Endothelial cell of umbilical vein (primary cell): Measurements from ENCODE around the gene C1orf122. TPM values are rescaled to one million over a fixed set of nuclear protein-coding genes. Genes with fewer than 3 reads are reported as not detected.

Source experiments
- BruUV-seq: library from RNA; stranded (reverse); fragments of 400-500 nt; replicated peaks from 2 replicates; lab custom pipeline; 2021; lab: Mats Ljungman, UMichigan
- CTCF ChIA-PET: fragments of 300-600, 350-600 bp; sonication (Branson Sonifier 250); formaldehyde crosslinking; loops from one replicate; lab custom pipeline; 2021; ENCODE audit warnings: antibody characterized with exemption, inconsistent platforms; lab: Charles Lee
- POLR2A ChIA-PET: fragments of 300-600, 350-600 bp; sonication (Branson Sonifier 250); formaldehyde crosslinking; loops from one replicate; lab custom pipeline; 2021; ENCODE audit warnings: antibody characterized with exemption, inconsistent platforms; lab: Charles Lee
- DNase-seq: peaks from one replicate; pipeline ENCODE4 v3.0.0-alpha.2; 2011; ENCODE audit warnings: low read depth, low spot score
- FAIRE-seq: peaks from 2 replicates; lab custom pipeline; 2011; peaks lifted over from hg19 to GRCh38; lab: Jason Lieb, UNC
- H2AFZ ChIP-seq: 2 replicates; pipeline ENCODE4 v1.6.0; 2012; ENCODE audit warnings: low read depth, low read length, control low read depth, inconsistent platforms
- H3K27ac ChIP-seq: 2 replicates; pipeline ENCODE4 v1.5.1; 2011; ENCODE audit warnings: low read depth, mild to moderate bottlenecking, control low read depth, low read length, moderate library complexity; ENCODE audit not compliant: insufficient read depth
- H3K27me3 ChIP-seq, 2 experiments: 2 replicates each; pipeline versions ENCODE4 v1.6.0 to v1.6.1; 2011; ENCODE audit warnings: low read length in 2 of 2, mixed read lengths in 1 of 2; ENCODE audit not compliant: control insufficient read depth in 2 of 2, insufficient read depth in 2 of 2
- H3K36me3 ChIP-seq, 2 experiments: 2 replicates in 1 of 2; 3 replicates in 1 of 2; pipeline ENCODE4 v1.5.1; 2011; ENCODE audit warnings: low read length in 2 of 2, mild to moderate bottlenecking in 1 of 2, moderate library complexity in 1 of 2; ENCODE audit not compliant: control insufficient read depth in 2 of 2, insufficient read depth in 2 of 2; ENCODE audit errors: extremely low read depth in 1 of 2
- H3K4me1 ChIP-seq: 3 replicates; pipeline ENCODE4 v1.5.1; 2011; ENCODE audit warnings: mild to moderate bottlenecking, low read length; ENCODE audit not compliant: control insufficient read depth, insufficient read depth; ENCODE audit errors: extremely low read depth
- H3K4me2 ChIP-seq: 2 replicates; pipeline ENCODE4 v1.6.1; 2011; ENCODE audit warnings: low read length, control low read depth, mixed read lengths; ENCODE audit not compliant: insufficient read depth
- H3K4me3 ChIP-seq, 3 experiments: fragments of 200-600 bp in 1 of 3; sonication (generic), shearing (Covaris generic) in 1 of 3; replicated peaks in 1 of 3; 2 replicates each; pipeline ENCODE4 v1.5.1; 2011 to 2016; ENCODE audit warnings: control low read depth in 3 of 3, low read length in 3 of 3, mild to moderate bottlenecking in 2 of 3, inconsistent platforms in 1 of 3, low read depth in 1 of 3, moderate library complexity in 1 of 3; ENCODE audit not compliant: insufficient read depth in 1 of 3
- H3K79me2 ChIP-seq: 2 replicates; pipeline ENCODE4 v1.6.0; 2012; ENCODE audit warnings: low read length, inconsistent platforms; ENCODE audit not compliant: control insufficient read depth, insufficient read depth
- H3K9ac ChIP-seq: replicated peaks from 2 replicates; pipeline ENCODE3; 2011; ENCODE audit warnings: low read length, control low read depth; ENCODE audit not compliant: insufficient read depth; ENCODE audit errors: extremely low read depth
- H3K9me1 ChIP-seq: replicated peaks from 3 replicates; pipeline ENCODE4 v1.6.0; 2011; ENCODE audit warnings: mild to moderate bottlenecking, low read length; ENCODE audit not compliant: control insufficient read depth, insufficient read depth; ENCODE audit errors: extremely low read depth
- H3K9me3 ChIP-seq: replicated peaks from 2 replicates; pipeline ENCODE4 v1.5.1; 2012; ENCODE audit warnings: low read length, inconsistent platforms; ENCODE audit not compliant: control insufficient read depth, insufficient read depth
- H4K20me1 ChIP-seq: replicated peaks from 2 replicates; pipeline ENCODE3; 2011; ENCODE audit warnings: mild to moderate bottlenecking, low read length; ENCODE audit not compliant: control insufficient read depth, insufficient read depth; ENCODE audit errors: extremely low read depth
- CTCF ChIP-seq, 2 donors: IDR thresholded peaks; 1 replicate in 1 of 2; 2 replicates in 1 of 2; pipeline ENCODE4 v1.5.1; 2011; ENCODE audit warnings: low read length in 2 of 2, mild to moderate bottlenecking in 2 of 2, moderate library complexity in 2 of 2, control low read depth in 1 of 2, inconsistent platforms in 1 of 2, low read depth in 1 of 2; ENCODE audit not compliant: insufficient read depth in 1 of 2; ENCODE audit errors: extremely low read depth in 1 of 2
- EZH2 ChIP-seq: IDR thresholded peaks from 2 replicates; pipeline ENCODE4 v1.6.1; 2012; ENCODE audit warnings: borderline replicate concordance, low read depth, mild to moderate bottlenecking, moderate library complexity, low read length, inconsistent platforms; ENCODE audit not compliant: severe bottlenecking
- FOS ChIP-seq: IDR thresholded peaks from 2 replicates; pipeline ENCODE4 v1.6.1; 2011; ENCODE audit warnings: mild to moderate bottlenecking, low read length, moderate library complexity, borderline replicate concordance; ENCODE audit not compliant: insufficient read depth
- GATA2 ChIP-seq: IDR thresholded peaks from 2 replicates; pipeline ENCODE4 v1.7.0; 2011; ENCODE audit warnings: low read depth, mild to moderate bottlenecking, moderate library complexity, mixed read lengths, low read length; ENCODE audit not compliant: insufficient read length, insufficient read depth
- JUN ChIP-seq: IDR thresholded peaks from 2 replicates; pipeline ENCODE4 v1.6.1; 2011; ENCODE audit warnings: borderline replicate concordance, low read depth; ENCODE audit not compliant: insufficient read length, insufficient read depth
- MAX ChIP-seq: IDR thresholded peaks from 2 replicates; pipeline ENCODE4 v1.6.1; 2011; ENCODE audit not compliant: insufficient read depth, insufficient read length
- MYC ChIP-seq: IDR thresholded peaks from one replicate; pipeline ENCODE4 v1.6.1; 2011; ENCODE audit warnings: mild to moderate bottlenecking, low read depth, low read length
- POLR2A ChIP-seq: IDR thresholded peaks from 2 replicates; pipeline ENCODE4 v1.6.1; 2012; ENCODE audit warnings: low read depth, mild to moderate bottlenecking, control low read depth, low read length
- POLR2AphosphoS5 ChIP-seq: IDR thresholded peaks from 2 replicates; pipeline ENCODE4 v1.6.1; 2012; ENCODE audit warnings: low read depth, mild to moderate bottlenecking, control low read depth, low read length, moderate library complexity; ENCODE audit not compliant: insufficient read depth
- dilution Hi-C: fragments of 300-500 bp; cut with MboI; formaldehyde crosslinking; loops from one replicate; pipeline ENCODE4 v1.15.0; 2019; ENCODE audit warnings: low sequenced_read_pairs; ENCODE audit not compliant: extremely low pct_ligation_motif_present
- intact Hi-C: fragments of 100-400 bp; cut with micrococcal nuclease; formaldehyde crosslinking; loops from one replicate; pipeline ENCODE4 v1.10.0; 2022
- polyA plus RNA-seq, 4 experiments: library from polyadenylated mRNA; depleted of rRNA in 3 of 4; stranded (reverse) in 3 of 4; unstranded in 1 of 4; fragments of >200 nt; gene quantifications; 2 replicates each; pipeline versions ENCODE4 v1.2.1 to v1.2.3, GENCODE V29; 2011 to 2012; ENCODE audit warnings: missing spikeins in 1 of 4
- total RNA-seq: library from RNA; stranded (reverse); gene quantifications from 2 replicates; pipeline ENCODE4 v1.2.3, GENCODE V29; 2021

The C1orf122 gene
- total and polyA plus RNA-seq, 2 donors (not counting 3 experiments of a cell fraction or from before 2014, with no cell fraction given), result 32.8 to 38.8 TPM

GRCh38 chr1:37811027-37811655 lies 3.6 kb downstream of the C1orf122 start:
- TF ChIP-seq POLR2AphosphoS5, result peak; percentile 26
- TF ChIP-seq CTCF (IDR thresholded peaks at IDR 0.05; ENCODE audit: extremely low read depth in 1 of 2, insufficient read depth in 1 of 2, low read depth in 1 of 2, low read length in 2 of 2), result peak; percentile 92 to 97
- no peak for TF ChIP-seq EZH2
- no TSS peak for BruUV-seq
- H2AFZ ChIP-seq, result no peak overlapping the region
- POLR2A ChIA-PET, result no interaction called here
- CTCF ChIA-PET, result interaction anchor here (0.9 kb wide), 1 partner anchor 48 kb away, joined by 5 read pairs; the partner anchor contains the start of gene MTF1
- H3K4me2 ChIP-seq, result no peak overlapping the region
- H3K36me3 ChIP-seq, result peaks cover 2 to 18% of the 10 kb centered on the region in 2 experiments
- peak; percentile 79 for DNase-seq
- FAIRE-seq, result peak; percentile 95
- H3K9me3 ChIP-seq, result no peaks in the 10 kb centered on the region
- H3K4me1 ChIP-seq, result peaks cover 13% of the 10 kb centered on the region
- dilution Hi-C loops, result no loop called here
- H3K4me3 ChIP-seq, result no peak overlapping the region
- H3K27me3 ChIP-seq, result no peaks in the 10 kb centered on the region
- no peak overlapping the region for H3K9ac ChIP-seq
- intact Hi-C loops, result loop anchor here (1.0 kb wide), 1 partner anchor 49 kb away; no protein-coding TSS in a partner anchor
- H3K79me2 ChIP-seq, result peaks cover 17% of the 10 kb centered on the region
- no peaks in the 10 kb centered on the region for H3K9me1 ChIP-seq
- no peak overlapping the region for H3K27ac ChIP-seq
- no peaks in the 10 kb centered on the region for H4K20me1 ChIP-seq

- no peaks in the 10 kb centered on the region for H3K9me1 ChIP-seq
- CTCF ChIA-PET, result no interaction called here
- BruUV-seq, result no TSS peak
- H3K4me1 ChIP-seq, result peaks cover 5% of the 10 kb centered on the region
- no peaks in the 10 kb centered on the region for H3K27me3 ChIP-seq
- H3K27ac ChIP-seq, result no peak overlapping the region
- dilution Hi-C loops, result no loop called here
- no peak for FAIRE-seq
- no peaks in the 10 kb centered on the region for H3K9me3 ChIP-seq
- no peak overlapping the region for H2AFZ ChIP-seq
- no peak overlapping the region for H3K9ac ChIP-seq
- H3K4me3 ChIP-seq, result no peak overlapping the region
- no peak overlapping the region for H3K4me2 ChIP-seq
- TF ChIP-seq JUN, result no peak
- no peak for TF ChIP-seq POLR2A
- no peak for TF ChIP-seq MAX
- TF ChIP-seq FOS, result no peak
- TF ChIP-seq MYC, result no peak
- TF ChIP-seq POLR2AphosphoS5, result no peak
- TF ChIP-seq GATA2, result no peak
- no peak for TF ChIP-seq EZH2
- H3K79me2 ChIP-seq, result peaks cover 3% of the 10 kb centered on the region
- DNase-seq, result no peak
- peaks cover 0 to 17% of the 10 kb centered on the region in 2 experiments for H3K36me3 ChIP-seq
- POLR2A ChIA-PET, result no interaction called here
- H4K20me1 ChIP-seq, result no peaks in the 10 kb centered on the region
- intact Hi-C loops, result no loop called here
These were observed 6.0 kb downstream of the C1orf122 start for GRCh38 chr1:37813529-37814145.
